SH-SY5Y (cell line): Measurements from ENCODE around the gene SEMA3C.

Source experiments
- GATA2 ChIP-seq: IDR thresholded peaks from 2 replicates; pipeline ENCODE4 v1.6.1; 2011; ENCODE audit warnings: mild to moderate bottlenecking, low read depth, low read length
- GATA3 ChIP-seq: IDR thresholded peaks from 2 replicates; pipeline ENCODE4 v1.6.1; 2011; ENCODE audit warnings: low read depth, mild to moderate bottlenecking, low read length, moderate library complexity

DNA sequence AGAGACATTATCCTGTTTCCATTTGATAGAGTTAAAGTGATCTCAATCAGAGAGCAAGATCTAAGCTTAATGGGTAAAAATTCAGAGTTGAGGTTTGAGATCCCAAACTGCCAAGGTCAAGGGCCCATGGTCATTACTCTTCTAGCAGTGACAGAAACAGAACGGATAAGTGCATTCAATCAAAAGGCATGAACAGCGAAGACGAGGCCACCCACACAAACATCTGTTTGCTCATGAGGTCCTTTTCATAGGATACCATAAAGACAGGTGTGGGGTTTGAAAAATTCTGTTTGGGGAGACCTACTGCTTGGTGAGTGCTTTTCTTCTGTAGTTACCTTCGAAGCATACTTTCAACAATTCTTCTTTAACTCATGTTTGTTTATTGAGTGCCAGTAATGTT lies 58.3 kb downstream of the SEMA3C start:
- TF ChIP-seq GATA2, result no peak
- TF ChIP-seq GATA3, result no peak
